ENCODE results near the gene CIAO2A.

Gene CIAO2A

GRCh38 chr15:64051407-64052259, 42.0 kb downstream of the CIAO2A start:
- no peak for TF ChIP-seq ZFX (IDR thresholded peaks at IDR 0.05)
- H3K27ac ChIP-seq: peak overlapping the region; percentile 64

- H3K27ac ChIP-seq: peak overlapping the region; percentile 64
- no peak for TF ChIP-seq CTCF (conservative IDR thresholded peaks at IDR 0.05)
- TF ChIP-seq ZFX (IDR thresholded peaks at IDR 0.05): 0 out of 2 replicates have a peak, but pooled peaks have one; percentile 14
Measured at GRCh38 chr15:64051093-64051402, 42.6 kb downstream of the CIAO2A start.

- no peak for TF ChIP-seq ZFX (IDR thresholded peaks at IDR 0.05)
- TF ChIP-seq CTCF (conservative IDR thresholded peaks at IDR 0.05): no peak
- H3K27ac ChIP-seq: peak overlapping the region; percentile 64
Measured at GRCh38 chr15:64050281-64051092, 43.2 kb downstream of the CIAO2A start.

GRCh38 chr15:64048781-64049460, 44.7 kb downstream of the CIAO2A start:
- TF ChIP-seq ZFX (IDR thresholded peaks at IDR 0.05): no peak
- no peak for TF ChIP-seq CTCF (conservative IDR thresholded peaks at IDR 0.05)
- no peak overlapping the region for H3K27ac ChIP-seq

GRCh38 chr15:64046421-64047153, 47.1 kb downstream of the CIAO2A start, which contains the start of gene DAPK2:
Gene DAPK2, minus strand, starts transcription at chr15:64046485. Its CDS starts 6,224 bp downstream, at chr15:64040261.
- H3K27ac ChIP-seq: peak within 1 kb of the TSS; percentile 68
- TF ChIP-seq CTCF (conservative IDR thresholded peaks at IDR 0.05) (peak; percentile 95), ZFX (IDR thresholded peaks at IDR 0.05) (0 out of 2 replicates have a peak, but pooled peaks have one; percentile 20)

- peak; percentile 54 for TF ChIP-seq ZFX (IDR thresholded peaks at IDR 0.05)
- TF ChIP-seq CTCF (conservative IDR thresholded peaks at IDR 0.05): no peak
- H3K27ac ChIP-seq: peak overlapping the region; percentile 68
Measured at GRCh38 chr15:64045774-64046420, 47.7 kb downstream of the CIAO2A start.

GRCh38 chr15:64045101-64045435, 48.6 kb downstream of the CIAO2A start:
- no peak for TF ChIP-seq CTCF (conservative IDR thresholded peaks at IDR 0.05)
- TF ChIP-seq ZFX (IDR thresholded peaks at IDR 0.05): no peak

More at GRCh38 chr15:64045101-64045435, 48.6 kb downstream of the CIAO2A start:
- H3K27ac ChIP-seq: no peak overlapping the region

All from C4-2B (cell line).